H1 (cell line): ENCODE results near the gene GRM5.
"Not testable (repeated sequence)": the region's sequence is repeated elsewhere in the genome, so short reads cannot be mapped to it uniquely, and the experiment has no call there.

Source experiments
- CBX8 ChIP-seq: fragments of 300-800, 300-1000 bp; sonication (generic); IDR thresholded peaks from 2 replicates; pipeline ENCODE4 v1.7.1; 2016; ENCODE audit warnings: low read depth, low read length, borderline replicate concordance
- CTCF ChIP-seq, 3 experiments: IDR thresholded peaks; 1 replicate in 2 of 3; 2 replicates in 1 of 3; pipeline versions ENCODE4 v1.5.1 to v1.6.1; 2011; ENCODE audit warnings: low read length in 3 of 3, mild to moderate bottlenecking in 3 of 3, inconsistent platforms in 2 of 3, low read depth in 1 of 3, moderate library complexity in 1 of 3; ENCODE audit not compliant: insufficient read depth in 1 of 3; ENCODE audit errors: control extremely low read depth in 1 of 3
- EZH2 ChIP-seq: fragments of 200-600 bp; sonication (generic); IDR thresholded peaks from 2 replicates; pipeline ENCODE4 v1.7.1; 2012; ENCODE audit warnings: low read depth, mild to moderate bottlenecking, moderate library complexity, low read length, inconsistent platforms; ENCODE audit not compliant: severe bottlenecking
- PHF8 ChIP-seq: fragments of 200-600 bp; sonication (generic); conservative IDR thresholded peaks from 2 replicates; pipeline ENCODE4 v1.7.1; 2012; ENCODE audit warnings: low read depth, mild to moderate bottlenecking, inconsistent platforms, low read length, moderate library complexity
- POLR2A ChIP-seq, 2 experiments: IDR thresholded peaks; 1 replicate in 1 of 2; 2 replicates in 1 of 2; pipeline ENCODE4 v1.6.1; 2011; ENCODE audit warnings: low read depth in 2 of 2, low read length in 2 of 2, mild to moderate bottlenecking in 2 of 2; ENCODE audit errors: control extremely low read depth in 1 of 2

- not testable (repeated sequence) for TF ChIP-seq CBX8; EZH2; POLR2A (IDR thresholded peaks at IDR 0.05; ENCODE audit: control extremely low read depth in 1 of 2, low read depth in 2 of 2, low read length in 2 of 2); CTCF (IDR thresholded peaks at IDR 0.05; ENCODE audit: control extremely low read depth in 1 of 3, insufficient read depth in 1 of 3, low read depth in 1 of 3, low read length in 3 of 3); PHF8
These were observed 3.9 kb downstream of the GRM5 start for GRCh38 chr11:89061839-89062238.
